Fibroblast of skin of left quadriceps (primary cell): ENCODE data around the gene ATP9A.
"Not testable (repeated sequence)": the region's sequence is repeated elsewhere in the genome, so short reads cannot be mapped to it uniquely, and the experiment has no call there.

Experiments used
- DNase-seq, 2 experiments: peaks; one replicate each; pipeline ENCODE4 v3.0.0-alpha.2; 2013; ENCODE audit warnings: low read depth in 2 of 2

ATP9A gene

DNA sequence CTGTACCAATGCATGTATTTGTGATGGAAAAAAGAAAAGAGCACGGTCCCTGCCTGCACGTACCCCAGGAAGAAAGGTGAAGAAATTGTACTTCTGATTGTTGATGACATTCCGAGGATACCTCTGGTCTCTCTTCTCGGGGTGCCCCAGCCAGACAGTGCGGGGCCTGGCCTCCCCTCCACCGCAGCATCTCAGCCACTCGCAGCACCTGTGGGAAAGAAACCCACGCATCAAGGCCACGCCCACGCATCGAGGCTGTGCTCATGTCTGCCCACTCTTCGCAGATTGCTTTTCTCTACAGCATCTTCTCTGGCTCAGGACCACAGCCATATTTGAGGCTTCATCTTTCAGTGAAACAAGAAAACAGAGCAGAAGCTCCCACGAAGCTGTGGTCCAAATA, 38.4 kb downstream of the ATP9A start:
- DNase-seq: no peak

GRCh38 chr20:51728737-51729136, 39.5 kb downstream of the ATP9A start:
- DNase-seq: no peak

DNA sequence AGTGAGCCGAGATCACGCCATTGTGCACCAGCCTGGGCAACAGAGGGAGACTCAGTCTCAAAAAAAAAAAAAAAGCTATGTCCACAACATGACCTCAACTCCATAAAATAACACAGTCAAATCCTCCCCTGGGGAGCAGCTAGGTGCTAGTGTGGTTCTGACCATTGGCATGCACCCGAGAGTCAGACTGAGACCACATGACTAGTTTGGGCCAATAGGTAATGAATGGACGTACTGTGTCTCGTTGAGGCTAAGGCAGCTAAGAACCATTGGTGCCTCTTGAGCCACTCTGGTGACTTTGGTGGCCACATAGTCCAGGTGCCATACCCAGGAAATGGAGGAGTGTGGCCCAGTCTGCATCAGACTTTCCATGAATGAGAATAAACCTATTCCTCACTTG, 40.3 kb downstream of the ATP9A start:
- no peak for DNase-seq

DNA sequence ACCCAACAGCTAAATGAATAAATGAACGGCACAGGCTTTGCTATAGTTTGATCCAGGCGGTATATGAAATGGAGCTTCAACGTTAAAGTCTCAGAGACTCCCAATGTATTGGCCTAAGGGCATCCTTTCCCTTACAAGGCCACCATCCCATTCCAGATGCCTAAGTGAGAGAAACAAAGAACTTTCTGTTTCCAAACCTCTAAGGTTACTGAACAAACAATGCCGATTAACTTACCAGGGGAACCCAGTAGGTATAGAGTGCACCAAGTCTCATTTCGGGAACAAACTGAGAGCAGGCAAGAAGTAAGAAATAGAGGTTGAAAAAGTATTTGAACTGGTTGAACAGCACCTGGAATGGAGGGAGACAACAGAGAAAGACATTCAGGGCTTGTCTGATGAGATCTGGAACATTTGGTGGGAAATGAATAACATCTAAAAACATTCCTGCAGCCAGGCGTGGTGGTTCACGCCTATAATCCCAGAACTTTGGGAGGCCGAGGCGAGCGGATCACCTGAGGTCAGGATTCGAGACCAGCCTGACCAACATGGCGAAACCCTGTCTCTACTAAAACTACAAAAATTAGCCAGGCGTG, 42.5 kb downstream of the ATP9A start:
- DNase-seq: no peak

GRCh38 chr20:51723026-51723425, 45.2 kb downstream of the ATP9A start:
- not testable (repeated sequence) for DNase-seq

DNA sequence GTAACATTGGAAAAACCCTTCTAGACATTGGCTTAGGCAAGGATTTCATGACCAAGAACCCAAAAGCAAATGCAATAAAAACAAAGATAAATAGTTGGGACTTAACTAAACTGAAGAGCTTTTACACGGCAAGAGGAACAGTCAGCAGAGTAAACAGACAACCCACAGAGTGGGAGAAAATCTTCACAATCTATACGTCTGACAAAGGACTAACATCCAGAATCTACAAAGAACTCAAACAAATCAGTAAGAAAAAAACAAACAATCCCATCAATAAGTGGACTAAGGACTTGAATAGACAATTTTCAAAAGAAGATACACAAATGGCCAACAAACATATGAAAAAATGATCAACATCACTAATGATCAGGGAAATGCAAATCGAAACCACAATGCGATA, 45.9 kb downstream of the ATP9A start:
- DNase-seq: not testable (repeated sequence)

DNA sequence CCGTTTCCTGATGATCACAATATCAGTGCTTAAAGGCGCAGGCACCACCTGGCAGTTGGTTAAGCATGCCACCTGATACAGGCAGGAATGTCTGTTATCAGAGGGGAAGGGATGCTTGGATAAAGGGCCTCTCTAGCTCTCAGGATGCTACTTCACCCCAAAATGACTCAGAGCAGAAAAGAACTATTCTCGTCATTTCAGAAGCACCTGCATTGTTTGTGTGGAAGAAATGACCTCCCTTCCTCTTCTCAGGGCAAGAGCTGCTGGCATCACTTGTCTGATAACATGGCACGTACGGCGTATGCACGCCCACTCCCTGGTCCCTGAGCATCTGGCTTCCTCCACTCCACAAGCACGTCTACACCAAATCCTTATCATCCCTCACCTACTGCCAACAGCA, 47.3 kb downstream of the ATP9A start:
- no peak for DNase-seq

DNA sequence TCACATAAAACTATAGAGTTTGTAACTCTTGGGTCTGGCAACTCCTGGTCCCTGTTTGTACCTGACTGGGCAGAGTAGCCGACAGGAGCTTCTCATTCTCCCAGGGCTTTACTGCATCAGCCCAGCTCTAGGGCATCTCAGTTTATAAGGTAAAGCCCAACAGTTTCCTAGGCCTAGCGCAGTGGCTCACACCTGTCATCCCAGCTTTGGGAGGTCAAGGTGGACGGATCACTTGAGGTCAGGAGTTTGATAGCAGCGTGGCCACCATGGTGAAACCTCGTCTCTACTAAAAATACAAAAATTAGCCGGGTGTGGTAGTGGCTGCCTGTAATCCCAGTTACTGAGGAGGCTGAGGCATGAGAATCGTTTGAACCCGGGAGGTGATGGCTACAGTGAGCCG, 47.8 kb downstream of the ATP9A start:
- no peak for DNase-seq

- no peak for DNase-seq
Observed at GRCh38 chr20:51715856-51716185, 52.4 kb downstream of the ATP9A start.

- DNase-seq: no peak
Observed at GRCh38 chr20:51715163-51715855, 52.9 kb downstream of the ATP9A start.

DNA sequence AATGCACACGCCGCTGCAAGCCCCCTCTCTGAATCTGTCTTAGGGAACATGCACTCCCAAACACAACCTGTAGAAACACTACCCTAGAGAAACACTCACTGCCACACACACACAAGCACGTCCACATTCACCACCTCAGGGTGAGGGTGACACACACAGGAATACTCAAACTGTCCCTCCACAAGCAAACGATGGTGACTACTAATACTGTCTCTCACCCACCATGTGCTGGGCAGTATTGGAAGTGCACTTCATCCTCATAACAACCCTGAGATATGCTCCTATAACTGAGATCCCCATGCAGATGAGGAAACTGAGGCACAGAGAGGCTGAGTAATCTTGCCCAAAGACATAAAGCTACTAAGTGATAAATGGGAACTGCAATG, 55.0 kb downstream of the ATP9A start:
- DNase-seq: no peak

DNA sequence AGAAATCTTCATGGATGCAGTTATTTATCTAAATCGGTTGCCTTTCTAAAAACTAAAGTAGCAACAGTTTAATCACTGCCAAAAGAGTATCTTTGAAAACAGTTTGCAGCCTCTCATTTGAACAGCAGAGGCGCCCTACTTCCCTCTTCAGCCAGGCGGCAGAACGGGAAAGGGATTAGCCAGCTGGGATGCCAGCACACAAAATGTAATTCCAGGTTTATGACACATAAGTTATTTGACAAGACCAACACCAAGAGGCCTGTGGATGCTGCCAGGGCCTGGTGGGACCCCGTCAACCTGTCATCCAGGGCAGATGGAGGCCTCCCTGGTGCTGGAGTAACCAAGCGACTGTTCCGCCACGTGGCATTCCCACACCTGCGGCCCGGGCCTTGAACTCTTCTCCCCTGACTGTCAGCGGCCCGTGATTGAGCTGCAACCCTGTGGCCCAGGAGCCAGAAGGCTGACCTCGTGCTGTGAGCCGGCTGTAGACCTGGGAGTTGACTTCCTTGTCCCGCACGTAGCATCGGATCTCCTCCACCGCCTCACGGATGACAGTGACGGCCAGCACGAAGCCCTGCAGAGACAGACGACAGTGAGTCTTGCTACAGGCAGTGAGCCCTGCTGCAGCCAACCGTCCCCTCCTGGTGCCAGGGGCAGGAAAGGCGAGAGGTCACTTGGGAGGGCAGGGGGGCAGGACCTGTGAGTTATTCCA, 55.5 kb downstream of the ATP9A start:
- DNase-seq: no peak

DNA sequence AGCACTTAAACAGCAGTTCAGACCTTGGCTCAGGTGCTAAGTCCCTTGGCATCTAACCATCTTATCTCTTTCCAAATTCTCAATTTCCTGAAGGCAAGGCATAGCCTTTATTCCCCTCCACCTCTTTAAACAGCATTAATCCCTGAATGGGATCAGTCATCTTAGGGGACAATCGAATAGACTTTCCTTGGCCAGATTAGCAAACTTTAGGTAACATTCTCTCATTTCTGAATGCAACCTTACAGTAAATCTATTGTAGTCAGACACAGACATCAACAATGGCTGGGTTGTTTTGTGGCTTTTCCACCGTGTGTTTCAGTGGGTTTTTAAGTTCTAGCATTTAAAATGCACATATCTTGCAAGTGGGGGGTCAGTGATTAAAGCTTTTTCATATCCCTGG, 56.8 kb downstream of the ATP9A start:
- no peak for DNase-seq

GRCh38 chr20:51710361-51710894, 57.8 kb downstream of the ATP9A start:
- DNase-seq: no peak

GRCh38 chr20:51705400-51705799, 62.8 kb downstream of the ATP9A start:
- no peak for DNase-seq

DNA sequence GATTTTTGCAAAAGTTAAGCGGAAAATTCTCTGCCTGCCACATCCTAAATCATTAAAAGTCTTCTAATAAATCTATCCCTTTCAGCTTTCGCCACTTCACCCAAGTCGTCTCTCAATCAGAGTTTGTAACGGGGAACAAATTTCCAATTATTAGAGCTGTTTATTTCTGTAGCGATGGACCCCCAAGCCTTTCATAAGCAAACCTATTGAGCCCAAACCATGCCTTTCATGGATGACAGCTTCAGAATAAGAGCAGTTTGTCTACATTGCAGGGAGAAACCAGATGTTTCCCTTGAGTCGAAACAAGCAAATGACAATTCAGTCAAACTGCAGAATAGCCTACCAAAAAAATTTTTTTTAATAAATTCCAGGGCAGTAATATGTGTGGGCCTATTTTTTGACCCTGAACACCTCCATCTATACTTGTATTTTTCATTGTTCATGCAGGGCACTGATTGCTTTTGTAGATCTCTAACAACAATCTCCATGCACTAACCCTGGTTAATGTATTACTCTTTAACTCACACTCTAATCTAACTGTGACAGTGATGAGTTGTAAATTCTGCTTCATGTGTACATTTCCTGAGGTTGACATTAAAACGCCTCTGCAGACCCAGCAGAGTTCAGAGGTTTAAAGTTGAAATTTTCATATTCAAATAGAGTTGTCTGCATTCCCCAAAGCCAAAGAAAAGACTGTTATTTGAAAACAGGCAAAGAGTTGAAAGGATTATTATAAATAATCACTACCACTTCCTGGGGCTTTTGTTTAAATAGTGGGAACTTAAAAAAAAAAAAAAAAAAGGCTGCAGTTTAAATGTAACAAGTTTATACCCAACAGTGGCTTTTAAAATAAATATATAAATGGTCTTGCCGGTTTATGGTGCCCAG, 64.5 kb downstream of the ATP9A start:
- DNase-seq: no peak

- DNase-seq: no peak
Observed at GRCh38 chr20:51702556-51702955, 65.6 kb downstream of the ATP9A start.

GRCh38 chr20:51700809-51701285, 67.3 kb downstream of the ATP9A start:
- DNase-seq: no peak

DNA sequence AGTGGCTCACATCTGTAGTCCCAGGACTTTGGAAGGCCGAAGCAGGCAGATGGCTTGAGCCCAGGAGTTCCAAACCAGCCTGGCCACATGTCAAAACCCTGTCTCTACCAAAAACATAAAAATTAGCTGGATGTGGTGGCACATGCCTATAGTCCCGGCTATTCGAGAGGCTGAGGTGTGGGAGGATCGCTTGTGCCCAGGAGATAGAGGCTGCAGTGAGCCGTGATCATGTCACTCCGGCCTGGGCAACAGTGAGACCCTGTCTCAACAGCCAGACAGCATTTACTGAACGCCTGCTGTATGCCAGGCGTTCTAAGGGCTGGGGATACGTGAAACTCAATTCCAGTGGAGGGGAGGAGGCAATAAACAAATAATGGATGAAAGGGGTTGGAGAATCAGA, 69.9 kb downstream of the ATP9A start:
- no peak for DNase-seq

DNA sequence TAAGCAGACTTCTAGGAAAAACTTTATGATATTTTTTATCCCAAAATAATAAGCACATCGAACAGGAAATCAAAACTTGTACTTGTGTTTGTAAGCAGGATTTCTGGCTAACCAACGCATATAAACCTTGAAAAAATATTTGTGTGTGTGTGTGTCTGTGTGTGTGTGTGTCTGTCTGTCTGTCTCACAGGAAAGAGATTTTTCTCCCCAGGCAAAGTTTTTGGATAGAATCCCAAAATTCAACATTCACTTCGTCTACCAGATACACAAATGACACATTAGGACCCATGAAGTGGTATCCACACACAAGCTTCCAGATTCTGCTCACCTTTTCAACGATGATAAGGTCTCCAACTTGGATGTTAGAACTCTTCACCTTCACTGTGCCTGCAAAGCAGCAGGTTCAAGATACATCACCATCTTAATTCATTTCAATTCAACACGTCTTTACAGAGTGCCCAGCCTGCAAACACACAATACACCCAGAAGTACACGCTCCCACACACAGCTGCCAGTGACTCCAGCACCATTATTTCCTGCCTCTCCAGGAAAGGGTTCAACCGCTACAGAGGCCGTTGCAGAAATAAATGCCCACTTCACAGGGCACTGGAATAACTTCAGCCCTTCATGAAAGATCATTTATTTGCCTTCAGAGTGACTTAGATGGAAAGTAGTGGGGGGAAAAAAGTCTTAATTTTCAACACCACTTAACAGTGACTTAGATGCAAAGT, 70.9 kb downstream of the ATP9A start:
- DNase-seq: no peak
